Measurements from ENCODE around the gene MIPOL1.

GRCh38 chr14:37210448-37210847 lies 12.7 kb downstream of the MIPOL1 start:
- TF ChIP-seq EZH2phosphoT487 (IDR thresholded peaks at IDR 0.05; ENCODE audit: unreplicated experiment) = no peak
- TF ChIP-seq CTCF (conservative IDR thresholded peaks at IDR 0.05; ENCODE audit: low read depth in 2 of 2) = no peak

Data from GM23338 (cell line).